Retinal pigment epithelial cell (primary cell): ENCODE measurements around the gene LAYN.

ENCODE experiments used
- DNase-seq: peaks from one replicate; pipeline ENCODE4 v3.0.0-alpha.2; 2010; ENCODE audit warnings: low read depth
- H3K4me3 ChIP-seq: 2 replicates; pipeline ENCODE4 v1.5.1; 2011; ENCODE audit warnings: mild to moderate bottlenecking, low read length, control low read depth, moderate library complexity
- TF ChIP-seq, protein P1 (sequence below): conservative IDR thresholded peaks from 2 replicates; pipeline ENCODE4 v1.5.1; 2011; ENCODE audit warnings: low read depth, low read length, control low read depth, inconsistent platforms

Gene LAYN

GRCh38 chr11:111528557-111528956 is 12.0 kb upstream of the LAYN start:
- DNase-seq = no peak
- H3K4me3 ChIP-seq = no peak overlapping the region
- TF ChIP-seq, protein P1, sequence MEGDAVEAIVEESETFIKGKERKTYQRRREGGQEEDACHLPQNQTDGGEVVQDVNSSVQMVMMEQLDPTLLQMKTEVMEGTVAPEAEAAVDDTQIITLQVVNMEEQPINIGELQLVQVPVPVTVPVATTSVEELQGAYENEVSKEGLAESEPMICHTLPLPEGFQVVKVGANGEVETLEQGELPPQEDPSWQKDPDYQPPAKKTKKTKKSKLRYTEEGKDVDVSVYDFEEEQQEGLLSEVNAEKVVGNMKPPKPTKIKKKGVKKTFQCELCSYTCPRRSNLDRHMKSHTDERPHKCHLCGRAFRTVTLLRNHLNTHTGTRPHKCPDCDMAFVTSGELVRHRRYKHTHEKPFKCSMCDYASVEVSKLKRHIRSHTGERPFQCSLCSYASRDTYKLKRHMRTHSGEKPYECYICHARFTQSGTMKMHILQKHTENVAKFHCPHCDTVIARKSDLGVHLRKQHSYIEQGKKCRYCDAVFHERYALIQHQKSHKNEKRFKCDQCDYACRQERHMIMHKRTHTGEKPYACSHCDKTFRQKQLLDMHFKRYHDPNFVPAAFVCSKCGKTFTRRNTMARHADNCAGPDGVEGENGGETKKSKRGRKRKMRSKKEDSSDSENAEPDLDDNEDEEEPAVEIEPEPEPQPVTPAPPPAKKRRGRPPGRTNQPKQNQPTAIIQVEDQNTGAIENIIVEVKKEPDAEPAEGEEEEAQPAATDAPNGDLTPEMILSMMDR = peak; percentile 32

DNA sequence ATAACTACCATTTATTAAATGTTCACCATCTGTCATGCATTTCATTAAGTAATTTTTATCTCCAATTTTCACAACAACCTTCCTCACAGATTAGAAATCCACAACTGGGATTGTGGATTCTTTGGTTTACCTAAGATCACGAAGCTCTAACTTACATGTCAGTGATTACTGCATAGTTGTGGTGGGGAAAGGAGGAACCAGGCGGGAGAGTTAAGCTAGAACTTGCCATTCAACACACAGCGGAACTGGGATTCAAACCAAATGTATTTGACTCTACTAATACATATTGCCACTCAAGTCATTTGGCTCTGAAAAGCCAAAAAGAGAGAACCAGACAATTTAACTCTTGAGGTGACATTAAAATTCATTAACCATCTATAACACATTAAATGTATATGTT is 10.4 kb upstream of the LAYN start:
- H3K4me3 ChIP-seq = no peak overlapping the region
- DNase-seq = no peak
- TF ChIP-seq, protein P1 = no peak

GRCh38 chr11:111531136-111531535 is 9.4 kb upstream of the LAYN start:
- TF ChIP-seq, protein P1 = no peak
- no peak overlapping the region for H3K4me3 ChIP-seq
- no peak for DNase-seq

GRCh38 chr11:111531687-111532364 is 8.7 kb upstream of the LAYN start:
- no peak for DNase-seq
- H3K4me3 ChIP-seq = no peak overlapping the region
- TF ChIP-seq, protein P1 = no peak

DNA sequence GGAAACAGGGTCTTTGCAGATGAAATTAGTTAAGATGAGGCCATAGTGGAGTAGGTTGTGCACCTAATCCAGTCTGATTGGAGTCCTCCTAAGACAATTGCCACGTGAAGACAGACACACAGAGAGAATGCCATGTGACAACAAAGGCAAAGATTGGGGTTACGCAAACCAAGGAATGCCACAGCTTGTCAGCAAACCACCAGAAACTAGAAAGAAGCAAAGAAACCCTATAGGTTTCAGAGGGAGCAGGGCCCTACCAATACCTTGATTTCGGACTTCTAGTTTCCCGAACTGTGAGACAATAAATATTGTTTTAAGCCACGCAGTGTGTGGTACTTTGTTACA is 8.2 kb upstream of the LAYN start:
- DNase-seq = no peak
- H3K4me3 ChIP-seq = no peak overlapping the region
- TF ChIP-seq, protein P1 = no peak

- TF ChIP-seq, protein P1 = no peak
- no peak overlapping the region for H3K4me3 ChIP-seq
- DNase-seq = no peak
Measured at GRCh38 chr11:111535281-111535680, 5.2 kb upstream of the LAYN start.

- no peak for DNase-seq
- TF ChIP-seq, protein P1 = no peak
Measured at GRCh38 chr11:111537336-111537860, 3.1 kb upstream of the LAYN start.

More at GRCh38 chr11:111537336-111537860, 3.1 kb upstream of the LAYN start:
- no peak overlapping the region for H3K4me3 ChIP-seq
